MM.1S (cell line): ENCODE data around the gene DDX60.

Experiments used
- DNase-seq: peaks from one replicate; pipeline ENCODE4 v3.0.0-alpha.2; 2015
- H2AFZ ChIP-seq: fragments of 300-600 bp; sonication (generic); 2 replicates; pipeline ENCODE4 v1.6.0; 2016; ENCODE audit warnings: antibody characterized with exemption, low read length
- H3F3A ChIP-seq: fragments of 300-600 bp; sonication (generic); 2 replicates; pipeline ENCODE4 v1.6.1; 2016; ENCODE audit warnings: mild to moderate bottlenecking, antibody characterized with exemption, low read length, moderate library complexity, mixed read lengths; ENCODE audit not compliant: insufficient read depth
- H3K27ac ChIP-seq: fragments of 300-600 bp; sonication (generic); 2 replicates; pipeline ENCODE4 v1.5.1; 2016; ENCODE audit warnings: mild to moderate bottlenecking, low read length
- H3K27me3 ChIP-seq: fragments of 300-600 bp; sonication (generic); replicated peaks from 2 replicates; pipeline ENCODE4 v1.6.0; 2016; ENCODE audit warnings: low read length; ENCODE audit not compliant: insufficient read depth
- H3K36me3 ChIP-seq: fragments of 300-600 bp; sonication (generic); replicated peaks from 2 replicates; pipeline ENCODE4 v1.6.1; 2016; ENCODE audit warnings: mild to moderate bottlenecking, low read length, mixed read lengths; ENCODE audit not compliant: insufficient read depth
- H3K4me1 ChIP-seq: fragments of 300-600 bp; sonication (generic); 2 replicates; pipeline ENCODE4 v1.6.1; 2016; ENCODE audit warnings: low read length, mixed read lengths
- H3K4me2 ChIP-seq: fragments of 300-600 bp; sonication (generic); 2 replicates; pipeline ENCODE4 v1.6.0; 2016; ENCODE audit warnings: low read depth, low read length
- H3K4me3 ChIP-seq: fragments of 300-600 bp; sonication (generic); 2 replicates; pipeline ENCODE4 v1.5.1; 2016; ENCODE audit warnings: low read length, mixed read lengths
- H3K79me2 ChIP-seq: fragments of 300-600 bp; sonication (generic); 2 replicates; pipeline ENCODE4 v1.6.1; 2016; ENCODE audit warnings: mixed run types, low read length, mixed read lengths
- H3K9ac ChIP-seq: fragments of 300-600 bp; sonication (generic); 2 replicates; pipeline ENCODE4 v1.6.1; 2016; ENCODE audit warnings: low read length, mixed read lengths
- H3K9me2 ChIP-seq: fragments of 300-600 bp; sonication (generic); replicated peaks from 2 replicates; pipeline ENCODE4 v1.6.1; 2016; ENCODE audit warnings: mild to moderate bottlenecking, low read length, mixed read lengths; ENCODE audit not compliant: insufficient read depth
- H3K9me3 ChIP-seq: fragments of 300-600 bp; sonication (generic); replicated peaks from 2 replicates; pipeline ENCODE4 v1.6.1; 2016; ENCODE audit warnings: mild to moderate bottlenecking, low read length, mixed read lengths; ENCODE audit not compliant: insufficient read depth
- H4K20me1 ChIP-seq: fragments of 300-600 bp; sonication (generic); 2 replicates; pipeline ENCODE4 v1.6.1; 2016; ENCODE audit warnings: mild to moderate bottlenecking, low read length, moderate library complexity, mixed read lengths; ENCODE audit not compliant: insufficient read depth
- EZH2 ChIP-seq: fragments of 300-600 bp; sonication (generic); optimal IDR thresholded peaks from 2 replicates; pipeline ENCODE3; 2017; ENCODE audit warnings: low read depth, mild to moderate bottlenecking, antibody characterized with exemption, low read length, mixed read lengths
- EZH2phosphoT487 ChIP-seq: fragments of 300-600 bp; sonication (generic); IDR thresholded peaks from 2 replicates; pipeline ENCODE4 v1.6.1; 2018; ENCODE audit warnings: antibody characterized with exemption, low read length
- TF ChIP-seq, protein P1 (sequence below): fragments of 300-600 bp; sonication (generic); IDR thresholded peaks from 2 replicates; pipeline ENCODE4 v1.5.1; 2016; ENCODE audit warnings: antibody characterized with exemption, low read length, mixed read lengths

Gene DDX60

DNA sequence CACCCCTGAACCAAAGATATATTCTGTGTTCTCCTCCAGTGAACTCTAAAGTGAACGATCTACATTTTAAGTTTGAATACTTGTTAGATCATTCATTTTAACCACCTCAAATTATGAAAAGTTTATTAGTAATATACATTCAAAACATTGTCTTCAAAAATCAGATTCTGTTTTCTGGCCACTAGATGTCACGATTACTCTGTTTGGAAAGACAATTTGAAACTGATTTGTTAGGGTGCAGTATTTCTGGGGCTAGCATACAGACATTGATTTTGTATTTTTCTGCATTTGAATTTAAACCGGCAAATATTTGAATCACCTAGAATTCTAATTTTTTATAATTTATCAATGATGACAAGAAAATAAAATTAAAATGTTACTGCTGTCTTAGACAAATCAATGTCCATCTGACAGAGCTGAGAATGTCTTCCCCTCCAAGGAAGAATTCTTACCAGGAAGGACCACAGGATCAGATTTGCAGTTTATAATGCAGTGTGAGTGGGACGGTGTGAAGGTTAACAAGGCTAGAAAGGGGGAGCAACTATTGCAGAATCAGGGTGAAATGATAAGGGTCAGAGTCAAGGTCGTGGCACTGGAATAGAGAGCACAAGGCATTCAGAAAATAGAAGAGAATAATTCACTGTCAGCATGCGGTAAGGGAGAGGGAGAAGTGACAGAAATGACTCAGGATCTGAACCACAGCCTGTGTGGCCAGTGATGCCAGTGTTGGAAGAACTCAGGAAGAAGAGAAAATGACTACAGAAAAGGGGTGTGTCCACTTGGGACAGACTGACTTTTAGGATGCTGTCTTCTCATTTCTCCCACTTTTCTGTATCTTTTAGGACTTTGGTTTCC, 134.6 kb downstream of the DDX60 start:
- Histone ChIP-seq H3K27ac (no peak overlapping the region), H2AFZ (no peak overlapping the region), H3K9me2 (no peaks in the 10 kb centered on the region), H3K27me3 (no peaks in the 10 kb centered on the region), H3K79me2 (no peaks in the 10 kb centered on the region), H3F3A (no peaks in the 10 kb centered on the region), H3K36me3 (no peaks in the 10 kb centered on the region), H3K4me2 (no peak overlapping the region), H4K20me1 (no peaks in the 10 kb centered on the region), H3K9me3 (no peaks in the 10 kb centered on the region), H3K9ac (no peak overlapping the region), H3K4me3 (no peak overlapping the region), H3K4me1 (no peaks in the 10 kb centered on the region)
- DNase-seq, result peak; percentile 43
- TF ChIP-seq EZH2, result no peak
- TF ChIP-seq, protein P1, sequence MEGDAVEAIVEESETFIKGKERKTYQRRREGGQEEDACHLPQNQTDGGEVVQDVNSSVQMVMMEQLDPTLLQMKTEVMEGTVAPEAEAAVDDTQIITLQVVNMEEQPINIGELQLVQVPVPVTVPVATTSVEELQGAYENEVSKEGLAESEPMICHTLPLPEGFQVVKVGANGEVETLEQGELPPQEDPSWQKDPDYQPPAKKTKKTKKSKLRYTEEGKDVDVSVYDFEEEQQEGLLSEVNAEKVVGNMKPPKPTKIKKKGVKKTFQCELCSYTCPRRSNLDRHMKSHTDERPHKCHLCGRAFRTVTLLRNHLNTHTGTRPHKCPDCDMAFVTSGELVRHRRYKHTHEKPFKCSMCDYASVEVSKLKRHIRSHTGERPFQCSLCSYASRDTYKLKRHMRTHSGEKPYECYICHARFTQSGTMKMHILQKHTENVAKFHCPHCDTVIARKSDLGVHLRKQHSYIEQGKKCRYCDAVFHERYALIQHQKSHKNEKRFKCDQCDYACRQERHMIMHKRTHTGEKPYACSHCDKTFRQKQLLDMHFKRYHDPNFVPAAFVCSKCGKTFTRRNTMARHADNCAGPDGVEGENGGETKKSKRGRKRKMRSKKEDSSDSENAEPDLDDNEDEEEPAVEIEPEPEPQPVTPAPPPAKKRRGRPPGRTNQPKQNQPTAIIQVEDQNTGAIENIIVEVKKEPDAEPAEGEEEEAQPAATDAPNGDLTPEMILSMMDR, result peak; percentile 63

DNA sequence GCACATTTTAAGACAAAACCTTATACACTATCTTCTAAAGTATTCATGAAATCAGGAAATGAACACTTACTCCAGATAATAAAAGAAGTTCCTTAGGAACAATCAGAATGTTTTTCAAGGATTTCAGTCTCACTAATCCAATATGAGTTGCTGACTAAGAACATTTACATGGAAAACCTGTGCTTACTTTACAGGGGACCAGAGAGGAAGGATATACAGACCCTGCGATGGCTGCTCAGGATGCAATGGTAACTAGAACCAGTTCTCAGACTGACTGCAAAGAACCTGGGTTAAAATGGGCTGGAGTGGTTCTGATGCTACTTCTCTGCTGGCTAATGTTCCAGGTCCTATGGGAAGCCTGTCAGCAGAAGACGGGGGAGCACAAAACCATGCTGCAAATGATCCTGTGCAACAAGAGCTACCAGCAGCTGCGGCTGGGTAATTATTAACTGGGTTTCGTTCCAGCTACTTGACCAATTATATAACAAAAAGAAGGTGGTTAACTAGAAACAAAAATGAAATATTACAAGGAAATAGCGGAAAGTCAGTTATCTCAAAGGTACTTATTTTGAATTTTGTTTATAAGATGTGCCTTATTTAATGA, 140.9 kb downstream of the DDX60 start:
- H3K79me2 ChIP-seq, result no peaks in the 10 kb centered on the region
- no peaks in the 10 kb centered on the region for H4K20me1 ChIP-seq
- no peaks in the 10 kb centered on the region for H3K9me2 ChIP-seq
- no peak overlapping the region for H3K4me3 ChIP-seq
- DNase-seq, result no peak
- H3K9ac ChIP-seq, result no peak overlapping the region
- no peaks in the 10 kb centered on the region for H3K27me3 ChIP-seq
- H3F3A ChIP-seq, result no peaks in the 10 kb centered on the region
- no peak overlapping the region for H2AFZ ChIP-seq
- TF ChIP-seq, protein P1, result no peak
- TF ChIP-seq EZH2phosphoT487, result no peak
- no peak for TF ChIP-seq EZH2
- no peaks in the 10 kb centered on the region for H3K9me3 ChIP-seq
- H3K4me2 ChIP-seq, result no peak overlapping the region
- no peaks in the 10 kb centered on the region for H3K4me1 ChIP-seq
- no peak overlapping the region for H3K27ac ChIP-seq
- no peaks in the 10 kb centered on the region for H3K36me3 ChIP-seq

DNA sequence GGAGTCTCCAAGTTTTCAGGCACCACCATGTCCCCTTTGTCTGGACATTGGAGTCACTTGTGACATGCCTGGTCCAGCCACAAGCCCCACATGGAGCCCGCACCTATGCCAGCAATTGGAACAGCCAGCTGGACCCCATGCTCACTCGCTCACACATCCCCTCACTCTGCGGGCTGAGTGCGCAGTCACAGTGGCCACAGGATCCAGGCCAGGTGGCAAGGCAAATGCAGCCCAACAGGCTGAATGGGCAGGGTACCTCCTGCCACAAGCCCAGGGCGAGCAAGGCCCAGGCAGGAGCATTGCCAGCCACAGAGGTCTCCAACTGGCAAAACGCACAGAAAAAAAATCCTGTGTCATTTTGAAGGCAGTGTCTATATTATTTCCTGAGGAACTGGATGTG, 144.2 kb downstream of the DDX60 start:
- no peaks in the 10 kb centered on the region for H4K20me1 ChIP-seq
- H2AFZ ChIP-seq, result no peak overlapping the region
- no peaks in the 10 kb centered on the region for H3K4me1 ChIP-seq
- no peaks in the 10 kb centered on the region for H3K79me2 ChIP-seq
- H3F3A ChIP-seq, result no peaks in the 10 kb centered on the region
- no peaks in the 10 kb centered on the region for H3K27me3 ChIP-seq
- TF ChIP-seq EZH2phosphoT487 (no peak), EZH2 (no peak)
- TF ChIP-seq, protein P1, result no peak
- no peaks in the 10 kb centered on the region for H3K9me3 ChIP-seq
- no peaks in the 10 kb centered on the region for H3K9me2 ChIP-seq
- H3K36me3 ChIP-seq, result no peaks in the 10 kb centered on the region
- no peak overlapping the region for H3K4me2 ChIP-seq
- no peak for DNase-seq
- H3K4me3 ChIP-seq, result no peak overlapping the region
- H3K27ac ChIP-seq, result no peak overlapping the region
- H3K9ac ChIP-seq, result no peak overlapping the region
